D341Med (cell line): ENCODE data around the gene SYT17.

Source experiments
- DNase-seq: peaks from one replicate; pipeline ENCODE4 v3.0.0; 2012; ENCODE audit warnings: low spot score

Gene SYT17

GRCh38 chr16:19139436-19140091, 28.5 kb upstream of the SYT17 start:
- no peak for DNase-seq

DNA sequence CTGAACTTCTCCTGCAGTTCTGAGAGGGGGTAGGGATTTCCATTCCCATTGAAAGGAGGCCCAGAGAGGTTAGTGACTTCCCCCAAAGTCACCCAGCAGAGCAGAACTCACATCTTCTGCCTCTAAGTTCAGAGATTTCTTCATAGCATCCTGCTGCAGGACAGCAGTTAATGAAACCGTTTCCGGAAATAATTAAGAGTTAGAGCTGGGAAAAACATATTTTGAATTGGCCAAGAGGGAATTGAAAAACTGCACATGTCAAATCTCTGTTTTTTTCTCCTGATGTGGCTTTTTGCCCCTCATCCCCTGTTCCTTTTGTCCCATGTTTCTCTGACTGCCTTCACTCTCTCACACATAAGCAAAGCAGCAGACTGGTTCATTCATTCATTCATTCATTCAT, 27.6 kb upstream of the SYT17 start:
- DNase-seq, result no peak

DNA sequence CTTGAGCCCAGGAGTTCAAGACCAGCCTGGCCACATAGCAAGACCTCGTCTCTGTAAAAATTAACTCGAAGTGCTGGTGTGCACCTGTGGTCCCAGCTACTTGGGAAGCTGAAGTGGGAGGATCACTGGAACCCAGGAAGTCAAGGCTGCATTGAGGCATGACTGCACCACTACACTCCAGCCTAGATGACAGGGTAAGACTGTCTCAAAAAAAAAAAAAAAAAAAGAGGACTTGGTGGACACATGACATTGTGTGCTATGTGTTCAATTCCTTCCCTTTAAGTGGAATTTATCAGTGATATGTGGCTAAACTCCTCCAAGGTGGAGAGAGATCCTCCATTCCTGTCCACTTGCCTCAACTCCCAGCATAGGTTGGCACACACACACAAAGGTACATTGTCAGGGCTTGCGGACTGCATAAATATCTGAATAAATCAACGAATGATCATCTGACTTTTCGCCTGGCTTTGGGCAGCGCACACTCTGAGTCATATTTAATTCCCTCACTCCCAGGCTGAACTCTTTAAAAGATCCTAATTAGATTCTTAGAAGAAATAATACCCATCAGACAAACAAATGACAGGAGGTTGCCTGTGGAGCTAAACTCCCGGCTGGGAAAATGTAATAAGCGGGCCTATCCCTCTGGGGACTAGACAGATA, 25.0 kb upstream of the SYT17 start:
- DNase-seq, result no peak

- no peak for DNase-seq
These were observed 24.5 kb upstream of the SYT17 start for GRCh38 chr16:19143599-19143956.

DNA sequence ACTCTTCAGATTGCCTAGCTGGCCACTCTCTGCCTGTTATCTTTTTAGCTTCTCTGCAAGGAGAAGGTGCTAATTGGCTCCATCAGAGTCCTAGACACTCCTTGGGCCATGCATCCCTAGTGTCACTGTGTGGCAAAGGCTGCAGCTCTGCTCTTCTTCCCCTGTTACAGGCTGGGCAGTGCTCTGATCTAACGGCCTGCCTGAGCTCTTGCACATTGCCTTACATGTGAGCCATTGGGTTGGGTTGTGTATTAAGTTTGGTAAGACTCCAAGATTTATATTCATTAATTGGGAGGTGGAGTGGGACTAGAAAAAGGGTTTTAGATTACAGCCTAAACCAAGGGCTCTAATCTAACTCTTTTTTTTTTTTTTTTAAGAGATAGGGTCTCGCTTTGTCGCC, 23.0 kb upstream of the SYT17 start:
- DNase-seq, result no peak

DNA sequence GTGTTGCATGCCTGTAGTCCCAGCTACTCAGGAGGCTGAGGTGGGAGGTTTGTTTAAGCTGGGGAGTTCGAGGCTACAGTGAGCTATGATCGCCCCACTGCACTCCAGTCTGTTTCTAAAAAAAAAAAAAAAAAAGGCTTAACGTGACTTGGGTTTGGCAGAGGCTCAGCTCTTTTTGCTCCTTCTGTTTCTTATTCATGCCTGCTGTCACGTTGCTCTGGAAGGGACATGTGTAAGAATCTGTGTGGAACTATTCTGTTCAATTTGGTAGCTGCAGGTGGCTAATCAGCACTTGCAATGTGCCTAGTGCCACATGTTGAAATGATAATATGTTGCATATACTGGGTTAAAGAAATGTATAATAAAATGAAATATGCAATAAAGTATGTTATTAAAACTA, 20.9 kb upstream of the SYT17 start:
- no peak for DNase-seq

DNA sequence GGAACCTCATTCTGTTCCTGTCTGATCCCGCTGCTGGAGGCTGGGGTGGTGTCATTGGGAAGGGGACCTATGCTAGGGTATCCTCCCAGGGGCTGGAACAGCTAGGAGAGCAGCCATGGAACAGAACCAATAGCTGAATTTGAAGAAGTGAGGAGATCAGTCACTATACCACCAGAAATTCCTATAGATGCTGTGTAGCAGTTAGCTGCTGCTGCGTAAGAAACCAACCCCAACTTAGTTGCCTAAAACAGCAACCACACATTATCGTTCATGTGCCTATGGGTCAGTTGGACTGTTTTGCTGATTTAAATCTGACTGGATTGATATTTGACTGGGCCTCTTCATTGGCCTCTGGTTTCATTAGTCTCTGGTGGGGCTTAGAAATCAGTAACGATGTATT, 20.4 kb upstream of the SYT17 start:
- DNase-seq, result no peak

GRCh38 chr16:19148189-19148588, 19.9 kb upstream of the SYT17 start:
- DNase-seq, result no peak

DNA sequence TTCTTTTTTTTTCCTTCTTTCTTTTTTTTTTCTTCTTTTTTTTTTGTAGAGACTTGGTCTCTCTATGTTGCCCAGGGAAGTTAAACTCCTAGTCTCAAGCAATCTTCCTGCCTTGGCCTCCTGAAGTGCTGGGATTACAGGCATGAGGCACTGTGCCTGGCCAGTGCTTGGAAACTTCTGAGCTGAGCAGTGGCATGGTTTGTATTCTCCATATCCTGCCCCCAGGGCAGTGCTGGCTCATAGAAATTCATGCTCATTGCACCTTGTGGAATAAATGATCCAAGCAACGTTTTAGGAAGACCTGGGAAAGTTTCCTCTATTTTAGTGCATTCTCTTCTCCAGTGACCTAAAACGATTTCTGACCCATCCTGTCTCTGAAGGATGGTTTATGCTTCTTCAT, 16.7 kb upstream of the SYT17 start:
- DNase-seq, result no peak

DNA sequence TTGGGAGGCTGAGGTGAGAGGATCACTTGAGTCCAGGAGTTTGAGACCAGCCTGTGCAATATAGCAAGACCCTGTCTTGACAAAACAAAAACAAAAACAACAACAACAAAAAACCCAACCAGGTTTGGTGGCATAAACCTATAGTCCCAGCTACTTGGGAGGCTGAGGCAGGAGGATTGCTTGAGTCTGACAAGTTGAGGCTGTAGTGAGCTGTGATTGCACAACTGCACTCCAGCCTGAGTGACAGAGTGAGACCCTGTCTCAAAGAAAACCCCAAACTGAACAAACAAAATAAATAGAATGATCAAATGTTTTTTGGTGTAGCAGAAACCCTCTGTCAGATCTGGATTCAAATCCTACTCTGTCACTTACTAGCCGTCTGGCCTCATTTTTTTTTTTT, 16.0 kb upstream of the SYT17 start:
- no peak for DNase-seq

DNA sequence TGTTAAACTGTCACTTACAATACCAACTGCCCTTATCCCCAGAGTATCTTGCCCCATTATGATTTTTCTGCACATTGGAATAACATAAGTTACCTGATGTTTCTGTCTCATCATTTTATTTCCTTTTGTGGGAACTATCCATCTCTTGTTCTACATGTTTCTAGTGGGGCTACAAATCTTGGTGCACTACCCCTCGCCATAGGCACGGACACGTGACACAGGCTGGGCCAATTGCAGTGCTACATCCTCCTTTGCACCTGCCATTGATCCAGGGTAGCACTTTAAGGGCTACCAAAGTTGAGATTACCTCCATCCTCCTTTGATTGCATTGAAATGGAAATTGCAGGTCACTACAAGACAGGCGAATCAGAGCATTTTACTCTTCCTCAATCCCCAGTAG, 14.2 kb upstream of the SYT17 start:
- DNase-seq, result peak; percentile 45

GRCh38 chr16:19162085-19162484, 6.0 kb upstream of the SYT17 start:
- no peak for DNase-seq

GRCh38 chr16:19163215-19163614, 4.8 kb upstream of the SYT17 start:
- DNase-seq, result no peak

DNA sequence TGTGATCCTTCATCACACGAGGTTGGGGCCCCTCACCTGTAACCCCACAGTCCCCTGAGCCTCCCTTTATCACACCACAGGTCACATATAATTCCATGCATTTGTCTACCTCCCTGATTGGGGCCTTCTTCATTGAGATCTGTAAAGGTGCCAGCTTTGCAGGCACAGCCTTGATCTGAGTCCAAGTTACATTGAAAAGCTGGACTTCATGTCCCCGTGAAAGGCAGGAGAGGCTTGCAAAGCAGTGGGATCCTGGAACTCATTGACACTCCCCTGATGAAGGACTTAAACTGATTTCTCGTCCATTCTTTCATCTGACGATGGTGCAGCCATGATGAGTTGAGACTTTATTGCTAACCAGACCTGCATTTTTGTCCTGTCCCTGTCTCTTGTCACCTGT, 3.8 kb upstream of the SYT17 start:
- DNase-seq, result no peak

DNA sequence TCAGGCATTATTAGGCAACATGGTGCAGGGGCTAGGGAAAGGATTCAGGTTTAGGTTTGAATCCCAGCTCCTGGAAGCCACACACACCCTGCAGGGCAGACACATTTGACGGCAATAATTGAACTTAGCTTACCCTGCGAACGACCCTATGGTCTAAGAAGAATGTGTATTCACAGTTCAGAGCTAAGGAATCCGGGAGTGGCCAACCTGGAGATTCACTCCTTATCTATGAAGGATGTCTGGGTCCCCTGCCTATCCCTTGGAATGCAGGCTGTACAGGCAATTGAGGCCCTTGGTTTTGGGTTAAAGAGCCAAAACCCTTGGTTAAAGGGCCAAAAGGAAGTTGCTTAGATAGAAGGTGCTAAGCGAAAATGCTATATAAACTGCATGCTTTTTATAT, 2.9 kb upstream of the SYT17 start:
- no peak for DNase-seq

DNA sequence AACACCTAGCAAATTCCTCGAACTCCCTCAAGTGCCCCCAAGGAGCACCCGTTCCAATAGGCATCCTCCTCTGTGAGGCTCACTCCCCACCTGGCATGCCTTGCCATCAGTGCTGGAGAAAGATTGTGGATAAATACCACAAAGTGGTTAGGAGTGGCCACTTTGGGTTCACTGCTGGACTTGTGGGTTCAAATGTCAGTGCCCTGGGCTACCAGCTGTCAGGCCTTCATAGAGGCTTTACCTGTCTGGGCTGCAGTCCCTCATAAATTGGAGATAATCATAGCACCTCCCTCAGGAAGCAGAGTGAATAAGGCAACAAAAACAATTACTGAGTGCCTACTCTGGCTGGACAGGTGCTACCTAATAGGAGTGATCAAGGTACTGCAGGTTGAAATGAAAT, 1.5 kb upstream of the SYT17 start:
- no peak for DNase-seq

DNA sequence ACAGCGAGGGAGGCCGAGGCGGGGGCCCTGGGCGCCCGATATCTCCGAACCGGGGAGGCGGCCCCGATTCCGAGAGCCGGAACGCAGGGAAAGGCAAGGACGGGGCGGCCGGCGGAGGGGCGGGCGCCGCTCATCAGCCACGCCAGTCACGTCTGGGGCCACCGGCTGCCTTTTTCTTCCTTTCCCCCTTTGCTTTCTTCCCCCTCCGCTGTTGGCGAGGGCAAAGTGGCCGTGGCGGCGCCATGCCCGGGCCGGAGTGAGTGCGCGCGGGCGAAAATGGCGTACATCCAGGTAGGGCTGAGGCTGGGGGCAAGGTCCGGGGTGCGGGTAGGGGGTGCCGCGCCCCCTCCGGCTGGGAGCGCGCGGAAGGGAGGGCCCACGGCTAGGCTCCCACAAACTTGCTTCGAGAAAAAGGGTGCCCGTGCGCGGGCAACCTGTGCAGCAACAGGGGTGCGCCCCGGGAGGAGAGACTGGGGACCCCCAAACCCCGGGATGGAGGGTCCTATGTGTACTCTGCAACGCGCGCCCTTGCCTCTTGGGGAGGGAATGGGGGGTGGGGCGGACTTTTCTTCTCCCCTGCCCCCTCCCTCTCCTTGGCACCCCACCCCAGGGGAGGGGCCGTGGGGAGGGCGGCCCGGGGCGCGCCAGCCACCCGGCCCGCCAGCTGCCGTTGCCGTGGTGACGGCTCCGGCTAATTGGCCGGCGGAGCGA, 486 bp downstream of the SYT17 start:
- DNase-seq, result peak; percentile 53

GRCh38 chr16:19169082-19169639, 1.1 kb downstream of the SYT17 start:
- no peak for DNase-seq

DNA sequence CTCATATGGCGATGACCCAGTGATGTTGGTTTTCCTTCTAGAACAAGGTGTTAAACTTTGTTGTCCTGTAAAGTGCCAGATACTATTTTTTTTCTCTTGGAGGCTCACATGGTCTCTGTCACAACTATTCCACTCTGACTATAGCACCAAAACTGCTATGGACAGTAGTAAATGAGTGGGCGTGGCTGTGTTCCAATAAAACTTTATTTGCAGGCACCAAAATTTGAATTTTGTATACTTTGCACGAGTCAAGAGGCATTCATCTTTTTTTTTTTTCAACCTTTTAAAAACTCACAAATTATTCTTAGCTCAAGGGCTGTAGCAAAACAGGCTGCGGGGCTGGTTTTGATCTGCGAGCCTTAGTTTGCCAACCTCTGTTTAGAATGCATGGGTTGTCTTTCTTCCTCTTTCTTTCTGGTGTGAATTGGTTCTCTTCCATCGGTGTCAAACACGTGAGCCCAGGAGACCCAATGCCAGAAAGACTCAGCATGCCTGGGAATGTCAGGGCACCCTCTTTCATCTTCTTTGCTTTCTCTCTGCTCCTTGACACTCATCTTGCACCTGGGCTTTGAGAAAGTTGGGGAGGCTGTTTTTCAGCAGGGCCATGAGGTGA, 2.1 kb downstream of the SYT17 start:
- no peak for DNase-seq

DNA sequence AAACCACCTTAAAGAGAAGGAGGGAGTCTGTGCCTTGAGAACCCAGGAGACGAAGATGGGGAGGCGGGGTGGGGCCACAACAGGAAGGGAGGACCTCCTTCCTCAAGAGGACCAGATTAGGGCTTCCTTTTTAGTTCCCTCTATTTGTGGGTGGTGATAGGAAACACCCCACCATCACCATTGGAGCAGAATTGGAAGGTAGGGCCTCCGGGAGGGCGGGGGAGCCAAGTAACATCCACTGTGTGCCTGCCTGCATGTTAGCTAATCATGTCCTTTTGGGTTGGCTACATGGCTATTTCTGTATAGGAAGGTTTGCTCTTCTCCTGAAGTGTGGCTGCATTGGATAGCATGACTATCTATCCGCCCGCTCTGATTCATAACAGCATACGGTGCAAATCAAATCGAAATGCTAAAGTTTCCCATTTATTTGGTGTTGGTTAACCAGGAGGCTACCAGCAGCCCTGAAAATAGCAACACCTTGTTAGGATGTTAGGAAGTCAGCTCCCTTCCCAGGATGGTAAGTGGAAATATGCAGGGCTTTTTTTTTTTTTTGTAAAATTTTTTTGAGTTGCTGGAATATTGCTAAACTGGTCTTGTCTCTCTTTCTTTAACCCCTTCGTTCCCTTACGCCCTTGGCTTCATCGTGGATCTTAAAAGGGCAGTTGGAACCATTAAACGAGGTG, 4.2 kb downstream of the SYT17 start:
- DNase-seq, result no peak

DNA sequence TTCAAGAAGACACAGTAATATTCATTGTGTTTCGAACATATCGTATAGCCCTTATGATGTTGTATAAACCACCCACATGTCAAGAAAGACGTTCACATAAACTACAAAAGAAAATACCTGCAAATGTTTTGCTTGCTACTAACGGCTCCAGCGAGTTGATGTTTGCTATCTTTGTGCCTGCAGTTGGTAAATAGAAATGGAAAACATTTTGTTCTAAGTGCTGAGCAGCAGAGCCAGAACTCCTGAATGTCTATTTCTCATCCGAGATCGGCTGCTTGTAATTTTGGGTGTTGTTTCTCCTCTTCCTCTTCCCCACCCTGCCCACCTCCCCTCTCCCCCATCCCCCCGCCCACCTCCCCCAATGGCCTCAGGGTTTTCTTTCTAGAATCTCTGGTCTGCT, 5.0 kb downstream of the SYT17 start:
- no peak for DNase-seq

DNA sequence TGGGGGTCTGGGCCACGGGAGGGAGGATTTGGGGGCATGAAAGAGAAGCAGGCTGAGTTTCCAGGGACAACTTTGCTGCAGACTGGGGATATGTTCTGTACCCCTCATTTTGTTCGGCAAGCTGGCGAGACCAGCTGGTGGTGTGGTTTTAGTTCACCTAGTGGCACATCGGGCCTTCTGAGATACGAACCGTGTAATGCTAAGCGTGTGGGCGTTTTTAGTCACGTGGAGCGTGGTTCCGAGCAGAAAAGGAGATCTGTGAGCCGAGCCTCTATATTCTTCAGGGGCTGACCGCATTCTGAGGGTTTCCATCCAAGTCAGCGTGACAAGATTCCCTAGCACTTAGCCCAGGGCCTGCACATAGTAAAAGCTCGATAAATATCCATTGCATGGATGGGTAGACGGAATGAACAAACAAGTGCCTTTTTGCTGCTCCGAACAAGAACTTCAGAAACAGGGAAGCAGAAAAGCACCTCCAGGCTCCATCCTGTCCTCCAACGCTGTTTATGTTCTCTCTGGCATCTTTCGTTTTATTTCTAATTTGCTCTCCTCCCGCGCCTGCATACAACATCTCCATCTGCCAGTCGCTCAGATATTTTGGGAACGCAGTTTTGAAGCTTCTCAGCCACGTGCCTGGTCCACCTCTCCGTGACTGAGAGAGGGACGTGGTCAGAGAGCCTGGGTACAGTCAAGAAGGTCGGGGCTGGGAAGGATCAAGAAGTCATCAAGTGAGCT, 5.8 kb downstream of the SYT17 start:
- no peak for DNase-seq
